GM18502 (cell line): ENCODE measurements around the gene PSME2.

Experiments
- ATAC-seq: cut with Tn5 transposase; IDR thresholded peaks from one replicate; pipeline ENCODE4 v1.9.1; 2021; ENCODE audit warnings: mild to moderate bottlenecking; ENCODE audit not compliant: unreplicated experiment, poor library complexity

Gene PSME2

GRCh38 chr14:24146453-24146977, at the start of gene PSME2:
PSME2 (minus strand) TSS chr14:24146610; CDS start chr14:24146581, 29 bp downstream.
- ATAC-seq = peak; percentile 66

- peak; percentile 87 for ATAC-seq
Observed at GRCh38 chr14:24195186-24196070, 49.0 kb upstream of the PSME2 start, which contains the start of gene TM9SF1. TM9SF1 (minus strand) TSS chr14:24195441; CDS start chr14:24195019, 422 bp downstream.

- no peak for ATAC-seq
Observed at GRCh38 chr14:24194873-24195185, 48.4 kb upstream of the PSME2 start.

- no peak for ATAC-seq
Observed at GRCh38 chr14:24194186-24194872, 47.9 kb upstream of the PSME2 start.

- ATAC-seq = no peak
Observed at GRCh38 chr14:24192933-24193332, 46.5 kb upstream of the PSME2 start.

GRCh38 chr14:24190416-24190815, 44.0 kb upstream of the PSME2 start:
- no peak for ATAC-seq

- no peak for ATAC-seq
Observed at GRCh38 chr14:24189460-24189859, 43.0 kb upstream of the PSME2 start.

GRCh38 chr14:24189059-24189375, 42.6 kb upstream of the PSME2 start:
- no peak for ATAC-seq

GRCh38 chr14:24188251-24189058, 42.0 kb upstream of the PSME2 start, which contains the start of gene IPO4:
IPO4 (minus strand) TSS chr14:24188816; CDS start chr14:24188787, 29 bp downstream.
- peak; percentile 84 for ATAC-seq

GRCh38 chr14:24187539-24187915, 41.1 kb upstream of the PSME2 start:
- no peak for ATAC-seq

GRCh38 chr14:24186831-24187538, 40.6 kb upstream of the PSME2 start:
- no peak for ATAC-seq

GRCh38 chr14:24185741-24186140, 39.3 kb upstream of the PSME2 start:
- no peak for ATAC-seq

GRCh38 chr14:24185026-24185425, 38.6 kb upstream of the PSME2 start:
- no peak for ATAC-seq

GRCh38 chr14:24184104-24184970, 37.9 kb upstream of the PSME2 start:
- ATAC-seq = no peak

GRCh38 chr14:24183014-24183481, 36.6 kb upstream of the PSME2 start:
- no peak for ATAC-seq

GRCh38 chr14:24182110-24182882, 35.9 kb upstream of the PSME2 start:
- ATAC-seq = no peak

GRCh38 chr14:24181371-24182077, 35.1 kb upstream of the PSME2 start:
- ATAC-seq = no peak
